Measurements from ENCODE around the gene NT5C2.

The NT5C2 gene

DNA sequence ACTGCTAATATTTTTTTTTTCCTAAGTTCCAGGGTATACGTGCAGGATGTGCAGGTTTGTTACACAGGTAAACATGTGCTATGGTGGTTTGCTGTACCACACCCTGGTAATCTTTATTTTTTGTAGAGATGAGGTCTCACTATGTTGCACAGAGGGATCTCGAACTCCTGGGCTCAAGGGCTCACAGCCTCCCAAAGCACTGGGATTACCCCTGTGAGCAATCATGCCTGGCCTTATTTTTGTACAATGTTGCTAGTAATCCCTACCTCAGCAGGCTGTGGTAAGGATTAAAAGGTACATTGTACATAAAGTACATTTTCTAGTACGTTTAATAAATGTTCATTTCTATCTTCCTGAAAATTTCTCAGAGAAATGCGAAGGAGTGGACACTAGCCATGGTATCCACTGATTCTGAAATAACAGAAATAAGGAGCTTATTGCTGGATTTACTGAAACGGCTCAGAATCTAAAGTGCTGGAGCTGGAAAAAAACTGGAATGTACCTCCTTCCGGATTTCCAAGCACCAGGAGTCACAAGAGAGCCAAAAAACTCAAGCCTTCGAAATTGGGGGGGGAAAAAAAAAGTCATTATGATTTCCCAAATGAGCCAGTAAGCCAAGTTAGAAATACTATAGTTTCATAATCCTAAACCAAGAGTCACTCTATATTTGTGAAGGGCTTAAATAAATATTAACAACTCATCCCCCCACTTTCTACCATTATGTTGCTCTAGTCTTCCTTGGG is 69.6 kb downstream of the NT5C2 start:
- DNase-seq (ENCODE audit: low read depth), result no peak

DNA sequence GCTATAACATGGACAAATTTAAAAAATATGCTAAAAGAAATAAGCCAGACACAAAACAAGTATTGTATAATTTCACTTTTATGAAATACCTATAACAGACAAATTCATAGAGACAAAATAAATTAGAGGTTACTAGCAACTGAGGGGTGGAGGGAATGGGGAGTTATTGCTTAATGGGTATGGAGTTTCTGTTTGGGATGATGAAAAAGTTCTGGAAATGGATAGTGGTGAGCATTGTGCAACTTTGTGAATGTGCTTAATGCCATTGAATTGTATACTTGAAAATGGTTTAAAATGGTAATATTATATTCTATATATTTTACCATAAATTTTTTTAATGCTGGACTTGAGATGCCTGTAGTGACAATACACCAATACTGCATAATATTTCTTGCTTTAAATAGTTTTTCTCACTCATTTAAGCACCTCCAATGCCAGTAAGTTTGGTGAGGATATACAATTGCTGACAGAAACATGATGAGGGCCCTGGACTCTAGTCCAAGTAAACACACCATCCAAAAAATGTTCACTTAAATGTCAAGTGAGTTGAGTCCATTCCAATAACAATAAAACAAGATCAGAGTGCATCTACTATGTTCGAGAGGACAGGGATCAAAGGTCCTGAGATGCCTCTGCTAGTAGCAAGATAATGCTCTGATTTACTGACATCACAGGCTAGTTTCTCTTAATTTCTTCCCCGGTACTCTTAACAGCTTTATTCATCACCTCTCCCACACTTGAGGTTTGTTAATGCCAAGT is 71.9 kb downstream of the NT5C2 start:
- no peak for DNase-seq (ENCODE audit: low read depth)

DNA sequence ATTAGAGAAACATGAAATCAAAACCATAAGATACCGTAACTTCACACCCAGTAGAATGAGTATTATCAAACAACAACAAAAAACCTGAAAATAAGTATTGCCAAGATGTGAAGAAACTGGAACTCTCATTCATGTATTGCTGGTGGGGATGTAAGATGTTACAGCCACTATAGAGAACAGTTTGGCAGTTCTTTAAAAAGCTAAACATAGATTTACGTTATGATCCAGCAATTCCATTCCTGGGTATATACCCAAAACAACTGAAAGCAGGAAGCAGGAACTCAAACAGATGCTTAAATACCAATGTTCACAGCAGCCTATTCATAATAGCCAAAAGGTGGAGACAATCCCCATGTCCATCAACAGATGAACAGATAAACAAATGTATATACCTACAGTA is 72.5 kb downstream of the NT5C2 start:
- DNase-seq (ENCODE audit: low read depth), result no peak

DNA sequence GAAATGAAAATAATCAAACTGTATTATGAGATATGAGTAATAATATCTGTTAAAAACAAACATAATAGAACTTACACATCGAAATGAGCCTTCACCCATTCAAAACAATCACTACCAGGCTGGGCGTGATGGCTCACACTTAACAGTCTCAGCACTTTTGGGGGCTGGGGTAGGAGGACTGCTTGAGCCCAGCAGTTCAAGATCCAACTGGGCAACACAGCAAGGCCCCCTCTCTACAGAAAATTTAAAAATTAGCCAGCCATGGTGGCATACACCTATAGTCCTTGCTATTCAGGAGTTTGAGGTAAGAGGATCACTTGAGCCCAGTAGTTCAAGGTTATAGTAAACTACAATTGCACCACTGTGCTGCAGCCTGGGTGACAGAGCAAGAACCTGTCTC is 75.8 kb downstream of the NT5C2 start:
- no peak for DNase-seq (ENCODE audit: low read depth)

DNA sequence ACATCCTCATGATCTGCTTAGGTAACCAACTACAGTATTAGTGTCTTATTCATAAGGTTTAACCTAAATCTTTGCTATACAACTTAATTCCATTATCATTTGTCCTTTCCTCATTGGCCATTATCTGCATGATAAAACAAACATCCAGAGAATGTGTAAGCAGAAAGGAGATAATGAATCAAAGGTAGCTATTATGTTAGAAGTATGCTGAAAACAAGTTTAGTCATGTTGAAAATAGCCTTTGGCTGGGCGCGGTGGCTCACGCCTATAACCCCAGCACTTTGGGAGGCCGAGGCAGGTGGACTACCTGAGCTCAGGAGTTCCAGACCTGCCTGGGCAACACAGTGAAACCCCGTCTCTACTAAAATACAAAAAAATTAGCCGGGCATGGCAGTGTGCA is 78.2 kb downstream of the NT5C2 start:
- DNase-seq (ENCODE audit: low read depth), result no peak

DNA sequence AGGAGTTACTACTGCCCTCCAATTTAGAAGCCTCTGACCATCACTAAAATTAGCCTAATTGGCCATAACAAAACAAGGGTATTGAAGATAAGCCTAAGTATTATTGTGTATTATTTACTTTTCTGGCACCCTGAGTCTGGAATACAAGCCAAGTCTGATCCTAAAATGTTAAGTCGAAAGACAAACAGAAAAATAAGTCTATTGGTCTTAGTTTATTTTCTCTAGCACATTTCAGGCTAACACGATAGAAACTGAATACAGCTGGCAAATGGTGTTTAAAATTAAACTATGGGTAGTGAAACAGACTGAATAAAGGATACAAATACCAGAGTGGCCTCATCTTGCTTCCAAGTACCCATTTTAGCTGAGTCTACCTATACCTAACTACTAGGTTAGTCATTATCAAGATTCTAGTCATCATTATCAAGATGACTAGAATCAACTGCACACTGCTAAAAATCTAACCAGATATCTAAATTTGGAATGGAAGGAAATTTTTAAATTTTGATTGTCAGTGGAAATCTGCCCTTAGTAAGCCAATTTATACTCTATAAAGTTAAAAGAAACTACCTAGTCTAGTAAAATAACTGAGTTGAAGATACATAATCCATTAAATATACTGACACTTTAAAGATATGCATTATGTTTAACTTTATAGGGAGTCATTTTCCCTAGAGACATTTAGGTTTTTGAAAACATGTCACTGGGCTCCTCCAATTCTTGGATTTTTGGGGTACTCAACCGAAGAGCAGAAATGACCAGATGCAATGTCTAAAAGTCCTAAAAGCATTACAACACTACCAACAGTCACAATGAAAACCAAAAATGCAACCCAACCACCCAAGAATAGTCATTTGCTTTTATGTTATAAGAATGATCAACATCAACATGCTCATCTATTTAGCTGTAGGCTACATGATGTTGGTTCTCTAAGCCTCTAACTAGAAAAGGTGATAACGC is 80.9 kb downstream of the NT5C2 start:
- no peak for DNase-seq (ENCODE audit: low read depth)

DNA sequence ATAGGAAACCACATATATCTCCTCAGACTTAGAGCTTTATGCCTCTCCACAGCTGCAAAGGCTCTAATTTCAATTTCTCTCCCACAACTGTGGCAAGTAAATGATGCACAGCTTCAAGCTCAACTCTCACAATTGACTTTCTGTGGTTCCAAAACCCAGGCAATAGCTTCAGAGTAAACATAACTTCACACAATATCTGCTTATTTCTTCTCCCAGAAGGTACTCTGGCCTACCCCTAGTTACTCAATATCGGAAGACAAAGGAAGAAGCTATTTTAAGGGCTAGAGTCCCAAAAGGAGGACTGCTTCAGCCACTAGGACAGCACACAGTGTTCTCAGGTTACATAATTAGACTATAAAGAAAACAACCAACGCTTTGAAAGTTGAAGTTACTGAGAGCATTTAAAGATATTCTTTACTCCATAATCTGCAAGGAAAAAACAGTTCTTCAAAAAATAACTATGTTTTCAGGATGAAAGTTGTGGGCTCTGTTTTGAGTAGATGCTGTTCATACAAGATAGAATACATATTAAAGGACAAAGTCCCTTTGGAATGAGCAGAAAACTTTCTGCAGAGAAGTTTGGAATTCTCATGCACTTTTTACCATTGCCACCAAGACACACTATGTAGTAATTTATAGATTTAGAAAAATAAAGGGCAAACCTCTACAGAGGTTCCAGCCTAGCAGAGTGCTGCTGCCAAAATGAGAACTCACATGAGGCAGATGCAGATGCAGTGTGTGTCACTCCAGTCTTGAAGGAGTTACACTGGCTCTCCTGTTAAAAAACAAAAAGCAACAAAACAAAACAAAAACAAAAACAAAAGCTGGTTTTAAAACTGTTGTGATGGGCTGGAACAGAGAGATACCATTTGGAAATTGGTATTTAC is 81.8 kb downstream of the NT5C2 start:
- no peak for DNase-seq (ENCODE audit: low read depth)

DNA sequence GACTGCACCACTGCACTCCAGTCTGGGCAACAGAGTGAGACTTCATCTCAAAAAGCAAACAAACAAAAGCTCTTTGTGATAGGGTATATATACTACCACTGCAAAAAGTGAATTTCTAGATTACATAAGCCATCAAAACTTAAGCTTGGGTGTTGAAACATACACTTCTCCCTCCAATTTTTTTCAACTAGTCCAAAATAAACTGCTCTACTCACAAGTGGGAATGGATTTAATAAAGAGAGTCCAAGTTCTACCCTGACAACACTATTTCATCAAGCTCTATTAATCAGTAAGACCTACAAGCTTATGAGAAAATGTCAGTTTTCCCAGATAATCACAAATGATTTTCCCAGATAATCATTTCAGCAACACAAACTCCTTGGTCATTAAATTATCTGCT is 82.7 kb downstream of the NT5C2 start:
- DNase-seq (ENCODE audit: low read depth), result no peak

DNA sequence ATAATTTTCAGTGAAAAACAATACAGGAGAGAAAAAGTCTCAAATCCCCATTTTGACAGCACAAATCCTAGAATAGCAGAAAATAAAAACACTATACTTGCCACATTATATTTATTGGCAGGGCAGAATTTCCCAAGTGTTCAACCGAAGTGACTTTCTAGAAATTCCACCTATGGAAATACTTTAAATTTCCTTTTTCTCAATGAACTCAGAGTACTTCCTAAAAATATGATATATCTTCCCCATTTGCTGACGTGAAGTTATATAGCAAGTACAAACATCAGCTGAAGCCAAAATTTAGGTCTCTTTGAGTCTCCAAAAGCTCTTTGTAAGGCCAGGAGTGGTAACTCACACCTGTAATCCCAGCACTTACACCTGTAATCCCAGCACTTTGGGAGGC is 83.3 kb downstream of the NT5C2 start:
- no peak for DNase-seq (ENCODE audit: low read depth)

DNA sequence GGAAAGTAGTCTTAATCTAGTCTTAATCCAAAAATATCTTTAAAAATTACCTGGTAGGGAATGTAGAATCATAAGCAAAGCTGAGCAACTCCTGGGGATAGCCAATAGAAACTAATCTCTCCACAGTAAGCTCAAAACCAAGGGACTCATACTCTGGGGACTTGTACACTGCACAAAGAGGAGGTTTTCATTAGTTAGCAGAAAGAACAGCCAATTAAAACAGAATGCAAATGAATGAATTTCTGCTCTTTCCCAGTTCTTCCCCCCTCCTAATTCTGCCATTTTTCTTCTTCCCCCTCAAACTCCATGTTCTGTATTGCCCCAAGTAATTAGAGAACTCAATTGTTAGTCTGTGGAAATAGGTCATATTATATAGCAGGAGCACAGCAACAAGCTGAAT is 86.5 kb downstream of the NT5C2 start:
- DNase-seq (ENCODE audit: low read depth), result no peak

DNA sequence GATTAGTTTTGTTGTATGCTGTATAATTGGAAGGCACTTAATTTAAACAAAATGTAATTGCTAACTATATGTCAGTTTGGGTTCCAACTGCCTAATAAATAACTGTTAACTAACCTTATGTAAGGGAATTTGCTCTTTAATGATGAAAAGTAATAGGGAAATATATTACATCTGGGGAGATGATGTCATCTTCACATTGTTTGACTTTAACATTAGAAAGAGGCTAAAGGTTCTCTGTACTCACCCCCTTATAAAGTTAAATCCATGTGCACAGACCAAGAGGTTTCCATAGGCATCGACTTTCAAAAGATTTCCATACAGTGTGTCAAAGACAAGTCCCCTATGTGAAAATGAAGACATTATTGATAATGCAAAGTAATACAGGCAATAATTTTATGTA is 87.6 kb downstream of the NT5C2 start:
- DNase-seq (ENCODE audit: low read depth), result no peak

DNA sequence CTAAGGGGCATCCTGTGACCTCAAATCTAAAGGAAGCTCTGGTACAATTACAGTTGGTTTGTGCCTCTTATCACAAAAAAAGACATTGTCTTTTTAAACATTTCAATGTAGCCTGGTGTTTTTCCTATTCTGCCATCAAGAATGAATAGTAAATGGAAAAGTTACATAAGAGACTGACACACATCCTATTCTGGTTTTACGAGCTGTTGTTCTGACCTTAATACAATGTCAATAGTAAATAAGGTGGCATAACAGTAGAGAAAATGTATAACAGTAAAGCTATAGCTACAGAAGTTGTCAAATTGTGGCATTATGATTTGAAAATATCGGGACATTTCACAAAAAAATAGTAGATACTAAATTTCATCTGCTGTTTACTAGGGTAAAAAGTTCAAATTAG is 88.4 kb downstream of the NT5C2 start:
- DNase-seq (ENCODE audit: low read depth), result no peak

DNA sequence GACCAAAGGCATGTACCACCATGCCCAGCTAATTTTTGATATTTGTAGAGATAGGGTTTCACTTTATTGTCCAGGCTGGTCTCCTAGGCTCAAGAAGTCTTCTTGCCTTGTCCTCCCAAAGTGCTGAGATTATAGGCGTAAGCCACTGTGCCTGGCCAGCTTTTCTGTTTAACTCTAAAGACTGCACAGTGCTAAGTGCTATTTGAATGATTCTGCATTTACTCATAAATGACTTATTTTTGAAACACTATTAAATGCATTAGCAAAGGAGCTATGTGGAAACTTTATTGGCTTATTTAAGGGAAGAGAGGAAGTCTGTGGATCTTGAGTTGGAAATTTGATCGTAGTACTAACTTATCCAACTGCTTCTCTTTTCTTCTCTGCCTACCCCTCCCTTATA is 89.1 kb downstream of the NT5C2 start:
- DNase-seq (ENCODE audit: low read depth), result no peak

DNA sequence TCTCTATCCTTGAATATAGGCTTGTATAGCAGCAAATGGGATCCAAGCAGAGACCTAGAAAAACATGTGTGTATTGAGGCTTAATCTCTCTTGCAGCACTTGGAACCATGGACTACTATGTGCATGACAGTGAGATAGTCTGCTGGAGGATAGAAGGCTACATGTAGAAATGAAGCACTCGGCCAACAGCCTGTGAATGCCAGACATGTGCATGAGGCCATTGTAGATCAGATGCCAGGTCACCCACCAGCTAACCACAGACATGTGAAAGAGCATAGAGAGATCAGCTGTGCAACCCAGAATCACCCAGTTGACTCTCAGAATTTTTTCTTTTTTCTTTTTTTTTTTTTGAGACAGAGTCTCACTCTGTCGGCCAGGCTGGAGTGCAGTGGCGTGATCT is 90.9 kb downstream of the NT5C2 start:
- DNase-seq (ENCODE audit: low read depth), result no peak

DNA sequence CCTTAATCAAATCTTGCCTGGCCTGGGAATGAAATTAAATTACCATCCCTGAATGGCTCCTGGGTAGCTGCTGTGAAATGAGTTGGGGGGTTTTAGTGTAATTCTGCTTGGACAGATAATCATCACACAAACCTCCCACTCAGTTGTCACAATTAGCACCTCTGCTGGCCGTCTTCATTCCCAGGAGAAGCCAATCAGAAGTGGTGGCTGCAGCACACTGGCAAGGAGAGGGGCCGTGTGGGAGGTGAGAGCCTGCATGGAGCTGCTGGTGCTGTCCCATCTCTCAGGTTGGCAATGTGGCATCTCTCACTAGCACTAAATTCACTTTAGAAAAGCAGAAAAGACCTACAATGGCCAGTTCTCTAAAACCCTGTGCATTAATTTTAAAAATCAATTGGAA is 92.5 kb downstream of the NT5C2 start:
- DNase-seq (ENCODE audit: low read depth), result no peak

DNA sequence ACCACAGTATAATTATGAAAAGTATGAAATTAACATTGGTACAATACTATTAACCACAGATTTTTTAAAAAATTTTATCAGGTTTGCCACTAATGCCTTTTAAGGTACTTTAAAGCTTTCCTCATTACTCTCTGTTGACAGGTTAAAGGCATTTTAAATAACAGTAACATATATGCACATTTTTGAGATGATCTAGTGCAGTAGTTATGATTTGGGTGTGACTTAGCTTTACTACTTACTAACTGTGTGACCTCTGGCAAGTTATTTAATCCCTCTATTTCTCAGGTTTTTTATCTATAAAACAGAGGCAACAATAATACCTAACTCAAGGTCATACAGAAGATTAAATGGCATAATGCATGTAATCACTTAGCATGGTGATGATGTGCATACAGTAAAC is 94.8 kb downstream of the NT5C2 start:
- DNase-seq (ENCODE audit: low read depth), result no peak

DNA sequence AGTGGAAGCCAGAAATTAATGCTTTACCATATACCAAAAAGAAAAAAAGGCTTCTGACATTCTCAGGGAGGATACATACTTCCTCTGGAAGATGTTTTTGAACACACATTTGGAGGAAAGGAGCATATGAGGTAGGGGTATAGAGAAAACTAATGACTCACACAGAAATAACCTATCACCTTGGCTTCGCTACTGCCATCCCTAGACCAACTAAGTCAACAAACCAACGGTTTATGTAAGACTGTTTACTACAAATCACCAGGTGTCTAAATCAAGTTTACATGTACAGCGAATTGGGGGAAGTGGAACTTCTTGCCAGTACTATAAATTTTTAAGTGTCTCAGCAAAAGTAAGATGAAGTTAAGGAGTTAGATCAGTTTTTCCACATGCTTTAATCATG is 96.9 kb downstream of the NT5C2 start:
- no peak for DNase-seq (ENCODE audit: low read depth)

DNA sequence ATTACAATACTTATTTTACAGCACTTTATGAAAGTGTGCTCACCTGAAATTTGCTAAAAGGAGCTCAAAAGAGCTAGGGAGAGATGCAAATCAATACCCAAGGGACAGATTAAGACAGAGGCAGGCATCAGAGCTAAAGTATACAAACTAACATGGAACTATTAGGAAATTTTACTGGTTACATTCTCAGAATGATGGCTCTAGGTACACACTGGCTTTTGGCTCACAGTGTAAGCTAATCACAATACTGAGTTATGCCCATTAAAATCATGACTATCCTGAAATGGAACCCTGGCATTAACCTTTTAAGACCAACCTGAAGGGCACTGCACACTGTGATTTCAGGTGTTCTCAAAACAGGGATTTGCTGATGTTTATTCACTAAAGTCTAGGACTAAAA is 98.1 kb downstream of the NT5C2 start:
- DNase-seq (ENCODE audit: low read depth), result no peak

DNA sequence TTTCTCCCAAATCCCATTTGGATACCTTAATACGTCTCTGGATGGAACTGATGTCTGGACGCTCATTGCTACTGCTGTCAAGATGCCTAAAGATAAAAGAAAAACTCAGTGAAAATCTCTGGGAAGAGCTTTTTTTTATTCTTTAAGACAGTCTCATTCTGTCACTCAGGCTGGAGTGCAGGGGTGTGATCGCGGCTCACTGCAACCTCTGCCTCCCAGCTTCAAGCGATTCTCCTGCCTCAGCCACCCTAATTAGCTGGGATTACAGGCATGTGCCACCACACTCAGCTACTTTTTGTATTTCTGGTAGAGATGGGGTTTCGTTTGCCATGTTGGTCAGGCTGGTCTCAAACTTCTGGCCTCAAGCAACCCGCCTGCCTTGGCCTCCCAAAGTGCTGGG is 102.2 kb downstream of the NT5C2 start:
- DNase-seq (ENCODE audit: low read depth), result no peak

DNA sequence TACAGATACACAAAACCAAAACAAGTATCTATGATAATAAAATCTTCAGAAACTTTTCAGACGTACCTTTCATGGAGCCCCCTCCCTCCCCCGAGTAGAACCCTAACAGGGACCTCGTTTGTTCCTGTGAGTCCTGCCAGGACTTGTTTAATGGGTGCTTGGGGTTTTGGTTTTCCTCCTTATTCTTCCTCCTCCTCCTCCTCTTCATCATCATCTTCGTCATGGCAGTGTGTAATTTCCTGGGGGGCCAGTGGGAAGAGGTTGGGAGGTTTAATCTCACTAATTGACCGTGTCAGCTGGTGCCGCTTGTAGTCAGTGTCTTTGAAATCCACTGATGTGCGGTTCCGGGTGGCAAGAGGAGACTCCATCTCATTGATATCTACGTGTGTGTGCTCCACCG is 103.6 kb downstream of the NT5C2 start:
- no peak for DNase-seq (ENCODE audit: low read depth)

DNA sequence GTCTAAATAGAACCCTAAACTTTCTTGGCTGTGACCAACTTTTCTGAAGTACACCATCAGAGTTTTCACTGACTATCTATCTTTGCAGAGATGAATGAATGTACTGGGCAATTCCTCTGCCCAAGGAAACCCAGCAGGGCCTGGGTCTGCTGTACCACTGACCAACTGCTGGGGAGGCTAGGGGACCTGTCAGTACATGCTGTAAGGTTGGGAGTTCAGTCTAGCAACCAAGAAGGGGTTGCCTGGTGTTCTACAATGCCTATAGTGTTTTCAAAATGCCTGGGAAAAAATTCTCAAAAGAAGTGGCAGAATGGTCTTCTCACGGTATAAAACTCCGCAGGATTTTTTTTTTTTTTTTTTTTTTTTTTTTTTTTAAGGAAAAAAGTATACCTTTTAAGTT is 106.3 kb downstream of the NT5C2 start:
- no peak for DNase-seq (ENCODE audit: low read depth)

DNA sequence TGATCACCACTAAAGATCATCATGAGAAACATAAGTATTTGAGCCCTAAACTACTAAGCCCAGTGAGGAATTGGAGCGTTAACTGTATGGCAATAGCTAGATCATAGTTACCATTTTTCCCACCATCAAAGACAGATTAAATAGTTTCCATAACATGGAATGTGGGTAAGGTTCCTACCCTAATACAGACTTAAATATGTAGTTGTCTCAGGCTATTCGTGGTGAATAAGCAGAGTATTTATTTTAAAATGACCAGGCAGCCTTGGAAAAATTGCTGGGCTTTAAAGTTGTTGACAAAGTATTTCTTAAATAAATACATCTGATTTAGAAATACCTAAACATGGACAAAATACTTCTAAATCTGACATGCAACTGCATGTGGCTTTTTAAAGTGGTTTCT is 106.8 kb downstream of the NT5C2 start:
- no peak for DNase-seq (ENCODE audit: low read depth)
